Brain microvascular endothelial cell (primary cell): ENCODE data around the gene CLDN1.
A peak's percentile ranks its signal among the peaks of the same experiment; 100 is the strongest.
"Not testable (repeated sequence)": the region's sequence is repeated elsewhere in the genome, so short reads cannot be mapped to it uniquely, and the experiment has no call there.

Experiments
- DNase-seq: peaks from one replicate; pipeline ENCODE4 v3.0.0-alpha.2; 2020
- H3K27ac ChIP-seq: fragments of 250-450 bp; sonication (Bioruptor Pico); 2 replicates; pipeline ENCODE4 v1.5.1; 2020; ENCODE audit warnings: mild to moderate bottlenecking, moderate library complexity
- H3K27me3 ChIP-seq: fragments of 250-450 bp; sonication (Bioruptor Pico); replicated peaks from 2 replicates; pipeline ENCODE4 v1.5.1; 2020; ENCODE audit warnings: mild to moderate bottlenecking
- H3K36me3 ChIP-seq: fragments of 250-450 bp; sonication (Bioruptor Pico); replicated peaks from 2 replicates; pipeline ENCODE4 v1.5.1; 2020; ENCODE audit warnings: mild to moderate bottlenecking
- H3K4me3 ChIP-seq: 2 replicates; pipeline ENCODE4 v1.5.1; 2011; ENCODE audit warnings: low read depth, mild to moderate bottlenecking, control low read depth, low read length, moderate library complexity
- in situ Hi-C: cut with HindIII; loops from 2 replicates; pipeline ENCODE4 v1.10.0; 2017; ENCODE audit warnings: low sequenced_read_pairs, low pct_ligation_motif_present
- TF ChIP-seq, protein P1 (sequence below): IDR thresholded peaks from 2 replicates; pipeline ENCODE4 v1.5.1; 2011; ENCODE audit warnings: low read depth, mild to moderate bottlenecking, moderate library complexity, low read length, control low read depth, inconsistent platforms; ENCODE audit errors: missing control alignments

The CLDN1 gene

DNA sequence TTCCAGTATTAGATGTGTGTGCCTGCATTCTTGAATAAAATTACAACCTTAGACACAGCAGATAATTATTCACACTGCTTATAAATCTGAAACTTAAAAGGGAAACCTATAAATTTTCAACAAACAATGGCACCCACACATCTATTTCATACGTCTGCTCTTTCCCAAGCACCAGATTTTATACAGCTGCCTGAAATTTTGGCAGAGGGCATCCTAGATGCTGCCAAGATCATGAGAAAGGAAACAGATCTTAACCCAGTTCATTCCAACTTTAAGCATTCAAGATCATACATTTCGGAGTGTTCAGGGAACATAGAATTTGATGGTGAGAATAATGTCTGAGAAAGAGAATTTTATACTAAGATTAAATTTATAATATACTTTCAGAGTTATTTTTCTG is 53.1 kb downstream of the CLDN1 start:
- Histone ChIP-seq H3K36me3 (no peaks in the 10 kb centered on the region), H3K4me3 (no peak overlapping the region), H3K27me3 (no peaks in the 10 kb centered on the region), H3K27ac (no peak overlapping the region)
- in situ Hi-C loops, result no loop called here
- DNase-seq, result no peak
- TF ChIP-seq, protein P1, sequence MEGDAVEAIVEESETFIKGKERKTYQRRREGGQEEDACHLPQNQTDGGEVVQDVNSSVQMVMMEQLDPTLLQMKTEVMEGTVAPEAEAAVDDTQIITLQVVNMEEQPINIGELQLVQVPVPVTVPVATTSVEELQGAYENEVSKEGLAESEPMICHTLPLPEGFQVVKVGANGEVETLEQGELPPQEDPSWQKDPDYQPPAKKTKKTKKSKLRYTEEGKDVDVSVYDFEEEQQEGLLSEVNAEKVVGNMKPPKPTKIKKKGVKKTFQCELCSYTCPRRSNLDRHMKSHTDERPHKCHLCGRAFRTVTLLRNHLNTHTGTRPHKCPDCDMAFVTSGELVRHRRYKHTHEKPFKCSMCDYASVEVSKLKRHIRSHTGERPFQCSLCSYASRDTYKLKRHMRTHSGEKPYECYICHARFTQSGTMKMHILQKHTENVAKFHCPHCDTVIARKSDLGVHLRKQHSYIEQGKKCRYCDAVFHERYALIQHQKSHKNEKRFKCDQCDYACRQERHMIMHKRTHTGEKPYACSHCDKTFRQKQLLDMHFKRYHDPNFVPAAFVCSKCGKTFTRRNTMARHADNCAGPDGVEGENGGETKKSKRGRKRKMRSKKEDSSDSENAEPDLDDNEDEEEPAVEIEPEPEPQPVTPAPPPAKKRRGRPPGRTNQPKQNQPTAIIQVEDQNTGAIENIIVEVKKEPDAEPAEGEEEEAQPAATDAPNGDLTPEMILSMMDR, result no peak

DNA sequence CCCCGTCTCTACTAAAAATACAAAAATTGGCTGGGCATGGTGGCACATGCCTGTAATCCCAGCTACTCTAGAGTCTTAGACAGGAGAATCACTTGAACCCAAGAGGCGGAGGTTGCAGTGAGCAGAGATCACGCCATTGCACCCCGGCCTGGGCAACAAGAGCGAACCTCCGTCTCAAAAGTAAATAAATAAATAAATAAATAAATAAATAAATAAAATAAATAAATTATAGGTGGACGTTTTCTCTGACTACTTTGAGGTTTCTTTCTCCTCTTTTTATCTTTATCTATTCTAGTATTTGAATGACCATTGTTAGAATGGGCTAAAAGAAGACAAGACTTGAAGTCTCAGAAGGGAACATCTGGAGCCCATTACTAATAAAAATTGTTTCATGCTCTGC is 54.8 kb downstream of the CLDN1 start:
- H3K27me3 ChIP-seq, H3K27ac ChIP-seq, H3K36me3 ChIP-seq, H3K4me3 ChIP-seq, in situ Hi-C loops, DNase-seq: not testable (repeated sequence)

DNA sequence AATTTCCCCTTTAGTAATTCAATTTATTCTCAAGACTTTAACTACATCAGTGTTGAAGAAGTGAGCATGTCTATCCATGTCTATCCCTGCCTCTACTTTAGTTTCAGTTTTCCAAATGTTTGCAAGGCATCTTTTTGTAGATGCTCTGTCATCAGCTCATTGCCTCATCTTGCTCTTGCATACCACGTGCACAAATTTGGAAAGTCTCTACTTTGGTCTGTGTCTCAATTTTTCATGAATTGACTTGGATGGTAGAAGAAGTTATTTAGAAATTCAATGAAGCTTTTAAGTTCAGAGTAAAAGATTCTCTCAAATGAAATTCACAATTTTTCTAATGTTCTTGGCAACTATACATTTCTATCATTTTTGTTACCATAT is 55.3 kb downstream of the CLDN1 start:
- Histone ChIP-seq H3K27me3 (no peaks in the 10 kb centered on the region), H3K27ac (no peak overlapping the region), H3K36me3 (no peaks in the 10 kb centered on the region), H3K4me3 (no peak overlapping the region)
- in situ Hi-C loops, result no loop called here
- no peak for DNase-seq
- TF ChIP-seq, protein P1, result no peak

DNA sequence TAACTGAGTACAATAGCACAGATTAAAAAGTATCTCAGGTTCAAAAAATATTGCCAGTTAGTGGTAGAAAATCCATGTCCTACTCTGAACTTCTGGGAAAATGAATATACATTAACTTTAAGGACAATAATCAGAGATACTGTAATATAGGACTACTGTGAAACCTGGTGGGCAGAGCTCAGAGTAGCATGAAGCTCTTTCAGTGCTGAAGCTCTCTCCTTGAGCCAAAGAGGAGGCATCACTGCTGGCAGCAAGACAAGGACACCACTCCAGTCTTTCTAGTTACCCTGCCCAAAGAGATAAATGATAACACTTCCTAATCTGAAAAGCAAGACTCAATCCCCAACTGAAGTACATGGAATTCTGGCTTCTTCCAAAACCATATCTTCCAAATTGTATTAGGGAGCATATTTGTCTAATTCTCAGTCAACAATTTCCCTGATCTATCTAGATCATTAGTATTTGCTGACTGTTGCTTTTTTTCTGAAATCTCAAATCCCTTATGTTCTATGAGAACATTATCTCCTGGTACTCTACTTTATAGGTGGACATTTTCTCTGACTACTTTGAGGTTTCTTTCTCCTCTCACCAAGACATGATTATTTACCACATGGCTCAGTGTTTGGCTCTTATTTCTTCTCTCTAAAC is 55.9 kb downstream of the CLDN1 start:
- in situ Hi-C loops, result no loop called here
- no peak overlapping the region for H3K27ac ChIP-seq

DNA sequence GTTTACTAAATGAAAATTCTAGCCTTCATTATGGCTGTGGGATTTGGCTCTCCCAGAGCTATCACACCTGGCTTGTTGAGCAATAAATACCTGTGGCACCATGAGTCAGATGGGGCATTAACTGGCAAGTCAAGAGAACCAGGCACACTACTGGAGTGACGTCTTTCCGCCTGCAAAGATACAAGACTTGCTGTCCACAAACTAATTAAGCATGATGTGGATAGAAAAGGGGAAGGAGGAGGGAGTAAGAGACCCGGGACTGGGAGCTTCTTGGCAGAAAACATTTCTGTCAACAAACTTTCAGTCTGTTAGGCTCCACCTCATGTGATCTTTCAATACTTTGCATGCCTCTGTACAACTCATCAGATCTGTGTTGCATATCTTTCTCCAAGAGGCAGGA is 56.5 kb downstream of the CLDN1 start:
- Histone ChIP-seq H3K27ac (no peak overlapping the region), H3K36me3 (no peaks in the 10 kb centered on the region), H3K4me3 (no peak overlapping the region), H3K27me3 (no peaks in the 10 kb centered on the region)
- in situ Hi-C loops, result no loop called here
- peak; percentile 48 for DNase-seq
- TF ChIP-seq, protein P1, result no peak

More for the DNA sequence above, 55.9 kb downstream of the CLDN1 start:
- TF ChIP-seq, protein P1, result no peak
- Histone ChIP-seq H3K4me3 (no peak overlapping the region), H3K36me3 (no peaks in the 10 kb centered on the region), H3K27me3 (no peaks in the 10 kb centered on the region)
- no peak for DNase-seq

DNA sequence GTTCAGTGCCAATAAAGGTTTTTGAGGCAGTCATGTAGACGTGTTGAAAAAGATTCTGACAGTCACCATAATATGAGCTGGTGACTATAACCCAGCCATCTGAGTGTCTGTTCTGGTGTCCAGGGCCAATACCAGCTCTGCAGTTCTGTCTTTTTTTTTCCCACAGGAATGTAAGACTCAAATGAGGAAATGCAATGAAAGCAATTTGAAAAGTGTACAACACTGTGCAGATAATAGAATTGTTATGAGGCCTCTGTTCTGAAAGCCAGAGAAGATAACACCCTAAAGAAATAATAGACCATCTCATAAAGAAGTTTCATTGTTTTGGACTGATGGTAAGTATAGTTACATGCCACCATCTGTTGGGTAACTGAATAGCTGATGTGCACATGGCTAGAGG is 57.1 kb downstream of the CLDN1 start:
- no peak overlapping the region for H3K27ac ChIP-seq
- no peak for DNase-seq
- no peak overlapping the region for H3K4me3 ChIP-seq
- no peaks in the 10 kb centered on the region for H3K36me3 ChIP-seq
- H3K27me3 ChIP-seq, result no peaks in the 10 kb centered on the region
- in situ Hi-C loops, result no loop called here
- TF ChIP-seq, protein P1, result no peak
